NCI-H1105 treated with DMSO at 0.1 percent for 48 hours (cell line): ENCODE results near the gene OR4E2.
"Not testable (repeated sequence)": the region's sequence is repeated elsewhere in the genome, so short reads cannot be mapped to it uniquely, and the experiment has no call there.

Experiments
- DNase-seq: peaks from one replicate; lab custom pipeline; 2025; lab: John Stamatoyannopoulos, UW

Gene OR4E2

GRCh38 chr14:21653331-21653885 is at the start of gene OR4E2:
Gene OR4E2, plus strand, starts transcription at chr14:21653835. Its CDS starts 11,248 bp downstream, at chr14:21665083.
- no peak for DNase-seq

GRCh38 chr14:21612324-21612723 is 41.3 kb upstream of the OR4E2 start:
- no peak for DNase-seq

- no peak for DNase-seq
Measured at GRCh38 chr14:21614240-21614639, 39.4 kb upstream of the OR4E2 start.

GRCh38 chr14:21617614-21618013 is 36.0 kb upstream of the OR4E2 start:
- DNase-seq = no peak

- no peak for DNase-seq
Measured at GRCh38 chr14:21626491-21627230, 27.0 kb upstream of the OR4E2 start.

- not testable (repeated sequence) for DNase-seq
Measured at GRCh38 chr14:21630503-21630902, 23.1 kb upstream of the OR4E2 start.

GRCh38 chr14:21631084-21631483 is 22.6 kb upstream of the OR4E2 start:
- DNase-seq = no peak

- DNase-seq = no peak
Measured at GRCh38 chr14:21634840-21635239, 18.8 kb upstream of the OR4E2 start, which contains the start of gene OR10G2. Gene OR10G2, minus strand, starts transcription at chr14:21634940. Its CDS starts 98 bp downstream, at chr14:21634842.

- DNase-seq = no peak
Measured at GRCh38 chr14:21642683-21643082, 11.0 kb upstream of the OR4E2 start.

- DNase-seq = no peak
Measured at GRCh38 chr14:21643407-21643806, 10.2 kb upstream of the OR4E2 start.

- no peak for DNase-seq
Measured at GRCh38 chr14:21647380-21647779, 6.3 kb upstream of the OR4E2 start.

- DNase-seq = no peak
Measured at GRCh38 chr14:21652209-21652808, 1.3 kb upstream of the OR4E2 start.

- DNase-seq = no peak
Measured at GRCh38 chr14:21654215-21654614, 580 bp downstream of the OR4E2 start.

GRCh38 chr14:21656980-21657379 is 3.3 kb downstream of the OR4E2 start:
- no peak for DNase-seq

- no peak for DNase-seq
Measured at GRCh38 chr14:21668377-21668776, 14.7 kb downstream of the OR4E2 start.

GRCh38 chr14:21669284-21669683 is 15.6 kb downstream of the OR4E2 start:
- DNase-seq = no peak

- DNase-seq = no peak
Measured at GRCh38 chr14:21671371-21671770, 17.7 kb downstream of the OR4E2 start.

- no peak for DNase-seq
Measured at GRCh38 chr14:21672116-21672515, 18.5 kb downstream of the OR4E2 start.

GRCh38 chr14:21673718-21674117 is 20.1 kb downstream of the OR4E2 start, which contains the start of gene OR4E1:
Gene OR4E1, minus strand, starts transcription at chr14:21673818. Its CDS starts 2,883 bp downstream, at chr14:21670935.
- no peak for DNase-seq

GRCh38 chr14:21675566-21675965 is 21.9 kb downstream of the OR4E2 start:
- no peak for DNase-seq

GRCh38 chr14:21680072-21680471 is 26.4 kb downstream of the OR4E2 start:
- no peak for DNase-seq

GRCh38 chr14:21686468-21686867 is 32.8 kb downstream of the OR4E2 start:
- DNase-seq = no peak

- DNase-seq = no peak
Measured at GRCh38 chr14:21694425-21694824, 40.8 kb downstream of the OR4E2 start.
